SK-N-SH (cell line): ENCODE data around the gene SYNJ2. TPM values are rescaled to one million over a fixed set of nuclear protein-coding genes. Genes with fewer than 3 reads are reported as not detected.

ENCODE experiments used
- CTCF ChIA-PET: fragments of 300-600, 350-600 bp; formaldehyde crosslinking; extraction: SDS; loops from one replicate; lab custom pipeline; 2021; lab: Yijun Ruan, JAX
- POLR2A ChIA-PET: fragments of 350-600 bp; sonication (Branson Sonifier 250); formaldehyde crosslinking; extraction: SDS; loops from one replicate; lab custom pipeline; 2020; ENCODE audit warnings: antibody characterized with exemption, inconsistent platforms; lab: Yijun Ruan, JAX
- DNase-seq: peaks from one replicate; pipeline ENCODE4 v3.0.0; 2012
- H2AFZ ChIP-seq: fragments of 200-600 bp; sonication (generic); 2 replicates; pipeline ENCODE4 v1.8.1; 2016; ENCODE audit warnings: antibody characterized with exemption, mild to moderate bottlenecking, low read depth
- H3F3A ChIP-seq: fragments of 200-600 bp; sonication (generic); replicated peaks from 2 replicates; pipeline ENCODE3; 2016; ENCODE audit warnings: antibody characterized with exemption, mild to moderate bottlenecking; ENCODE audit not compliant: insufficient read depth
- H3K27ac ChIP-seq, 2 experiments: fragments of 200-500 bp in 1 of 2; fragments of 200-600 bp in 1 of 2; sonication (Bioruptor generic) in 1 of 2; sonication (generic), shearing (Covaris generic) in 1 of 2; 2 replicates each; pipeline versions ENCODE4 v1.5.1 to v1.6.1; 2014 to 2016; ENCODE audit warnings: low read depth in 2 of 2, inconsistent platforms in 1 of 2, low read length in 1 of 2, mild to moderate bottlenecking in 1 of 2, mixed read lengths in 1 of 2
- H3K27me3 ChIP-seq: fragments of 200-600 bp; sonication (generic), shearing (Covaris generic); 2 replicates; pipeline ENCODE4 v1.6.1; 2016; ENCODE audit warnings: mixed run types; ENCODE audit not compliant: insufficient read depth
- H3K36me3 ChIP-seq, 2 experiments: fragments of 200-500 bp in 1 of 2; fragments of 200-600 bp in 1 of 2; sonication (Bioruptor generic) in 1 of 2; sonication (generic) in 1 of 2; replicated peaks in 1 of 2; 2 replicates each; pipeline versions ENCODE3 to v1.5.1; 2014 to 2016; ENCODE audit warnings: low read length in 1 of 2, mild to moderate bottlenecking in 1 of 2; ENCODE audit not compliant: insufficient read depth in 2 of 2, control insufficient read depth in 1 of 2
- H3K4me1 ChIP-seq, 2 experiments: fragments of 200-500 bp in 1 of 2; fragments of 200-600 bp in 1 of 2; sonication (Bioruptor generic) in 1 of 2; sonication (generic), shearing (Covaris generic) in 1 of 2; 2 replicates each; pipeline versions ENCODE4 v1.5.1 to v1.6.1; 2014 to 2016; ENCODE audit warnings: low read depth in 1 of 2, low read length in 1 of 2, mixed run types in 1 of 2; ENCODE audit not compliant: insufficient read depth in 2 of 2, control insufficient read depth in 1 of 2
- H3K4me2 ChIP-seq: fragments of 200-600 bp; sonication (generic), shearing (Covaris generic); 2 replicates; pipeline ENCODE4 v1.6.1; 2017; ENCODE audit warnings: mixed run types
- H3K4me3 ChIP-seq, 2 experiments: fragments of 200-500 bp in 1 of 2; fragments of 200-600 bp in 1 of 2; sonication (Bioruptor generic) in 1 of 2; sonication (generic), shearing (Covaris generic) in 1 of 2; 2 replicates each; pipeline versions ENCODE4 v1.5.1 to v1.8.1; 2014 to 2016; ENCODE audit warnings: low read depth in 2 of 2, inconsistent platforms in 1 of 2, low read length in 1 of 2, mild to moderate bottlenecking in 1 of 2, mixed read lengths in 1 of 2, moderate library complexity in 1 of 2
- H3K79me2 ChIP-seq: fragments of 200-600 bp; sonication (generic); 2 replicates; pipeline ENCODE4 v1.8.1; 2017; ENCODE audit warnings: mild to moderate bottlenecking; ENCODE audit not compliant: insufficient read depth
- H3K9ac ChIP-seq: fragments of 200-600 bp; sonication (generic); 2 replicates; pipeline ENCODE4 v1.6.1; 2017; ENCODE audit warnings: mixed run types
- H3K9me2 ChIP-seq: fragments of 200-600 bp; sonication (generic); 2 replicates; pipeline ENCODE4 v1.6.1; 2017; ENCODE audit warnings: mixed run types
- H3K9me3 ChIP-seq: fragments of 200-600 bp; sonication (generic); 2 replicates; pipeline ENCODE4 v1.6.1; 2017; ENCODE audit warnings: mixed run types, mild to moderate bottlenecking, moderate library complexity
- H4K20me1 ChIP-seq: fragments of 200-600 bp; sonication (generic); 2 replicates; pipeline ENCODE4 v1.6.1; 2017; ENCODE audit warnings: mild to moderate bottlenecking, mixed run types; ENCODE audit not compliant: insufficient read depth
- ELF1 ChIP-seq: IDR thresholded peaks from 2 replicates; pipeline ENCODE4 v1.4.0; 2012
- FOSL2 ChIP-seq: IDR thresholded peaks from 2 replicates; pipeline ENCODE4 v1.4.0; 2012; ENCODE audit warnings: low read depth, mild to moderate bottlenecking, moderate library complexity, borderline replicate concordance
- IRF3 ChIP-seq: fragments of 150-350 bp; IDR thresholded peaks from 2 replicates; pipeline ENCODE4 v1.6.1; 2016; ENCODE audit warnings: mild to moderate bottlenecking, low read depth, low read length
- JUND ChIP-seq: IDR thresholded peaks from 2 replicates; pipeline ENCODE4 v1.4.0; 2012
- MAX ChIP-seq: IDR thresholded peaks from 2 replicates; pipeline ENCODE4 v1.4.0; 2012; ENCODE audit warnings: low read depth
- MXI1 ChIP-seq: IDR thresholded peaks from 2 replicates; pipeline ENCODE4 v1.6.1; 2012; ENCODE audit warnings: mild to moderate bottlenecking, low read depth, low read length, improper control_type of control experiment
- NFIC ChIP-seq: IDR thresholded peaks from 2 replicates; pipeline ENCODE4 v1.4.0; 2012; ENCODE audit warnings: borderline replicate concordance
- NRF1 ChIP-seq: IDR thresholded peaks from 2 replicates; pipeline ENCODE4 v1.6.1; 2012; ENCODE audit warnings: low read depth, mild to moderate bottlenecking, low read length
- RAD21 ChIP-seq: IDR thresholded peaks from 2 replicates; pipeline ENCODE4 v1.6.1; 2012; ENCODE audit warnings: mild to moderate bottlenecking, low read length
- RCOR1 ChIP-seq: fragments of 150-350 bp; IDR thresholded peaks from 2 replicates; pipeline ENCODE4 v1.6.1; 2017; ENCODE audit warnings: antibody characterized with exemption, low read length
- RFX5 ChIP-seq: IDR thresholded peaks from 2 replicates; pipeline ENCODE4 v1.6.1; 2012; ENCODE audit warnings: mild to moderate bottlenecking, improper control_type of control experiment, low read length
- RXRA ChIP-seq: IDR thresholded peaks from 2 replicates; pipeline ENCODE4 v1.4.0; 2012; ENCODE audit warnings: low read depth, mild to moderate bottlenecking, borderline replicate concordance
- SIN3A ChIP-seq: IDR thresholded peaks from 2 replicates; pipeline ENCODE4 v1.6.1; 2012; ENCODE audit warnings: low read depth, mild to moderate bottlenecking, low read length, moderate library complexity, borderline replicate concordance
- USF1 ChIP-seq: IDR thresholded peaks from 2 replicates; pipeline ENCODE4 v1.4.0; 2012; ENCODE audit warnings: low read depth, borderline replicate concordance
- USF2 ChIP-seq: fragments of 150-350 bp; IDR thresholded peaks from 2 replicates; pipeline ENCODE4 v1.6.1; 2017; ENCODE audit warnings: antibody characterized with exemption, low read length, low read depth, borderline replicate concordance
- YY1 ChIP-seq: IDR thresholded peaks from 2 replicates; pipeline ENCODE4 v1.4.0; 2012; ENCODE audit warnings: low read depth, mild to moderate bottlenecking
- ZBTB33 ChIP-seq: IDR thresholded peaks from 2 replicates; pipeline ENCODE4 v1.4.0; 2012; ENCODE audit warnings: low read depth, borderline replicate concordance
- WGBS: methylation state at CpG from one replicate; pipeline ENCODE4 v1.1.6; 2017; ENCODE audit warnings: low lambda C conversion rate; 5-methylcytosine and 5-hydroxymethylcytosine counted together
- polyA plus RNA-seq, 3 experiments: library from polyadenylated mRNA; depleted of rRNA; stranded (reverse); fragments of >200 nt; gene quantifications; 2 replicates each; pipeline ENCODE4 v1.2.3, GENCODE V29; 2012

SYNJ2 gene
- polyA plus RNA-seq, 1 of the 3 experiments (the other 2 are of a cell fraction) = 40.0 TPM

- TF ChIP-seq ZBTB33 (0 out of 2 replicates have a peak, but pooled peaks have one; percentile 36), MXI1 (peak; percentile 25; the same call in 1 of the 2 replicates), USF2 (no peak), SIN3A (no peak), RFX5 (no peak), NFIC (peak; percentile 98), RXRA (peak; percentile 88), JUND (peak; percentile 35; the same call in 1 of the 2 replicates), USF1 (no peak), RAD21 (no peak)
Measured at GRCh38 chr6:157989541-157990289, 8.1 kb downstream of the SYNJ2 start (continued).

- H3K4me1 ChIP-seq = peaks cover 31 to 36% of the 10 kb centered on the region in 2 experiments; a peak in 3 of 4 replicates
- peaks cover 0 to 13% of the 10 kb centered on the region in 2 experiments for H3K36me3 ChIP-seq
- no peaks in the 10 kb centered on the region for H3K9me2 ChIP-seq
- no peak for DNase-seq
- peak overlapping the region; percentile 48 to 78 for H3K27ac ChIP-seq
- H3K4me2 ChIP-seq = peak overlapping the region; percentile 78
- peak overlapping the region; percentile 27; the same call in 1 of the 2 replicates for H3K9ac ChIP-seq
- peaks cover 13% of the 10 kb centered on the region for H3F3A ChIP-seq
- ChIA-PET POLR2A (interaction anchor here (1.0 kb wide), 1 partner anchor 41 kb away, joined by 3 read pairs; no protein-coding TSS in a partner anchor), CTCF (interaction anchor here (0.8 to 2.9 kb wide), 5 partner anchors 9 to 83 kb away, joined by 3 to 11 read pairs (median 4); partner anchors contain the start of gene SYNJ2)
- H3K4me3 ChIP-seq = peak overlapping the region in 1 of 2 experiments; percentile 23; a peak in 2 of 4 replicates
- no peaks in the 10 kb centered on the region for H3K9me3 ChIP-seq
- H4K20me1 ChIP-seq = peaks cover 26% of the 10 kb centered on the region
- 94% methylated on average over 14 of the region's 15 CpGs for WGBS
- TF ChIP-seq YY1 = no peak
- TF ChIP-seq FOSL2 = no peak
- TF ChIP-seq ELF1 = no peak
- TF ChIP-seq NRF1 = no peak
- no peak for TF ChIP-seq MAX
- TF ChIP-seq IRF3 = no peak
- no peak for TF ChIP-seq RCOR1
- TF ChIP-seq SIN3A = no peak
- H3K27me3 ChIP-seq = no peaks in the 10 kb centered on the region
- H3K79me2 ChIP-seq = peaks cover 100% of the 10 kb centered on the region
- no peak overlapping the region for H2AFZ ChIP-seq
Measured at GRCh38 chr6:157990321-157991066, 8.8 kb downstream of the SYNJ2 start.
